HG02759 (cell line): ENCODE data around the gene INTS11.
"Not testable (repeated sequence)": the region's sequence is repeated elsewhere in the genome, so short reads cannot be mapped to it uniquely, and the experiment has no call there.

ENCODE experiments used
- ATAC-seq: cut with Tn5 transposase; IDR thresholded peaks from one replicate; pipeline ENCODE4 v1.9.1; 2021; ENCODE audit warnings: mild to moderate bottlenecking, moderate library complexity; ENCODE audit not compliant: unreplicated experiment

INTS11 gene

DNA sequence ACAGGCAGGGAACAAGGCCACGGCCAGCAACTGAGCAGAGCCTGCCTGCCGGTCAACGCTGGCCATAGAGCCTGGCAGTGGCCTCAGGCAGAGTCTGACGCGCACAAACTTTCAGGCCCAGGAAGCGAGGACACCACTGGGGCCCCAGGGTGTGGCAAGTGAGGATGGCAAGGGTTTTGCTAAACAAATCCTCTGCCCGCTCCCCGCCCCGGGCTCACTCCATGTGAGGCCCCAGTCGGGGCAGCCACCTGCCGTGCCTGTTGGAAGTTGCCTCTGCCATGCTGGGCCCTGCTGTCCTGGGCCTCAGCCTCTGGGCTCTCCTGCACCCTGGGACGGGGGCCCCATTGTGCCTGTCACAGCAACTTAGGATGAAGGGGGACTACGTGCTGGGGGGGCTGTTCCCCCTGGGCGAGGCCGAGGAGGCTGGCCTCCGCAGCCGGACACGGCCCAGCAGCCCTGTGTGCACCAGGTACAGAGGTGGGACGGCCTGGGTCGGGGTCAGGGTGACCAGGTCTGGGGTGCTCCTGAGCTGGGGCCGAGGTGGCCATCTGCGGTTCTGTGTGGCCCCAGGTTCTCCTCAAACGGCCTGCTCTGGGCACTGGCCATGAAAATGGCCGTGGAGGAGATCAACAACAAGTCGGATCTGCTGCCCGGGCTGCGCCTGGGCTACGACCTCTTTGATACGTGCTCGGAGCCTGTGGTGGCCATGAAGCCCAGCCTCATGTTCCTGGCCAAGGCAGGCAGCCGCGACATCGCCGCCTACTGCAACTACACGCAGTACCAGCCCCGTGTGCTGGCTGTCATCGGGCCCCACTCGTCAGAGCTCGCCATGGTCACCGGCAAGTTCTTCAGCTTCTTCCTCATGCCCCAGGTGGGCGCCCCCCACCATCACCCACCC is 6.9 kb upstream of the INTS11 start, which contains the start of gene TAS1R3:
Gene TAS1R3, plus strand, starts transcription at position 213 of the 898 bp plus-strand sequence. Its CDS starts 66 bp downstream, at position 279.
- no peak for ATAC-seq

- no peak for ATAC-seq
Observed at GRCh38 chr1:1330366-1331067, 6.1 kb upstream of the INTS11 start.

GRCh38 chr1:1329304-1330210 is 5.1 kb upstream of the INTS11 start:
- no peak for ATAC-seq

- ATAC-seq, result no peak
Observed at GRCh38 chr1:1328254-1328653, 3.8 kb upstream of the INTS11 start.

- ATAC-seq, result no peak
Observed at GRCh38 chr1:1327291-1327690, 2.8 kb upstream of the INTS11 start.

- no peak for ATAC-seq
Observed at GRCh38 chr1:1326075-1326605, 1.7 kb upstream of the INTS11 start.

GRCh38 chr1:1325288-1326074 is 1.0 kb upstream of the INTS11 start:
- ATAC-seq, result no peak

DNA sequence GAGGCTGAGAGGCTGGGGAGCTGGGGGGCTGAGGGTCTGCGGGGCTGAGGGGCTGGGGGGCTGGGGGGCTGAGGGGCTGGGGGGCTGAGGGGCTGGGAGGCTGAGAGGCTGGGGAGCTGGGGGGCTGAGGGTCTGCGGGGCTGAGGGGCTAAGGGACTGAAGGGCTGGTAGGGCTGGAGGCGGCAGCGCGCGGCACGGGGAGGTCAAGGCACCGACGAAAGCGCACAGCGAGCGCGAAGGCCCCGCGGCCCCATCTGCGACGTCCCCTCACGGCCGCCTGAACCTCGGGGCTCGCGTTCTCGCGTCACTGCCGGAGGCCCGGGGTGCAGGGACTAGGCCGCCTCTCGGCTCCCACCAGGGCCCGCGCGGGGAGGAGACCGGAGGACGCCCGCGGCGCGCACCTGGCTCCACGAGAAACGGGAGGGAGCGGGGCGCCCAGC is 356 bp downstream of the INTS11 start:
- no peak for ATAC-seq

- ATAC-seq, result no peak
Observed at GRCh38 chr1:1322952-1323351, 1.5 kb downstream of the INTS11 start.

GRCh38 chr1:1322418-1322817 is 2.0 kb downstream of the INTS11 start:
- no peak for ATAC-seq

- no peak for ATAC-seq
Observed at GRCh38 chr1:1321477-1321876, 3.0 kb downstream of the INTS11 start.

- ATAC-seq, result no peak
Observed at GRCh38 chr1:1320666-1321448, 3.6 kb downstream of the INTS11 start.

DNA sequence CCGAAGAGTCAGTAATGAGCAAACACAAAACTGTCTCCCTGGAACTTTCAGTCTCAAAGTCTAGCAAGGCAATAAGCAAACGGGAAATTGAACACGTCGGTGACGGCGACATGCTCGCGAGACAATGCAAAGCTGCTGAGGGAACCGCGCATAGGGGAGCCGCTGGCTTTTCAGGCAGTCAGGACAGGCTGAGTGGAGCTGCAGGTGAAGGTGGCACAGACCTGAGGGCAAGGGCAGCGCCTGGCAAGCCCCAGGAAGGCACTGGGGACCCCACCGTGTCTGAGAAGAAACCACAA is 4.9 kb downstream of the INTS11 start:
- ATAC-seq, result no peak

DNA sequence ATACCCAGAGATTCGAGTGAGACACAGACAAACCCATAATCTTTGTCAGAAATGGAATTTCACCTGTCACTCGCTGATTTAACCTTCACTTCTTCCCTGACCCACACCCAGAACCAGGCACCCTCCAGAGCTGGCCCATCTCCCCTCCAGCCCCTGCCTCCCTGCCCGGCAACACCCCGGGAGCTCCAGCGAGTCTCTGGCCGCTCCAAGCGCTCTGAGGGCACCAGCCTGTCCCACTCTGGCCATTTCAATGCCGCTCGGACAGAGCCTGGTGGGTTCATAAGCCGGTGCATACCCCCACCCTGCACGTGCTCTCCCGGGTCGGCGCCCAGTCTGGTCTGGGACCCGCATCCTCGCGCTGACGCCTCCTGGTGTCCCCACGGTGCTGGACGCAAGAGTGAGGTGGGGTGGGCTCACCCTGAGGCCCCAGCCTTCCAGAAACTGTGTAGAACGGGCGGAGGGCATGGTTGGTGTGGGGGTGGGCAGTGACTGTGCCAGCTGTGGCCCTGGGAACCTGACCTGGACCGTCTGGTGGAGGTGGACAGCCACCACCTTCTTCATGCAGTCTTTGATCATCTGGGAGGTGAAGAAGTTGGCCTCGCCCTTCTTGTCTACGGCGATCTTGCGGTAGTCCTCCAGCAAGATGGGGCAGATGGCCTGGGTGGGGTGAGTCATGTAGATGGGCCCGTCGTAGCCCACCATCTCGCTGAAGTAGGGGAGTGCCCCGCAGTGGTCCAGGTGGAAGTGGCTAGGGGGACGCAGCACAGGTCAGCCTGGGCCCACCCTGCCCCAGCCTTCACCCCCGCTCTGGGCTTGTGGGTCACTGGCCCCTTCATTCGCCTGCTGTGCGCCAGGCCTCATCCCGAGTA is 5.4 kb downstream of the INTS11 start:
- no peak for ATAC-seq

DNA sequence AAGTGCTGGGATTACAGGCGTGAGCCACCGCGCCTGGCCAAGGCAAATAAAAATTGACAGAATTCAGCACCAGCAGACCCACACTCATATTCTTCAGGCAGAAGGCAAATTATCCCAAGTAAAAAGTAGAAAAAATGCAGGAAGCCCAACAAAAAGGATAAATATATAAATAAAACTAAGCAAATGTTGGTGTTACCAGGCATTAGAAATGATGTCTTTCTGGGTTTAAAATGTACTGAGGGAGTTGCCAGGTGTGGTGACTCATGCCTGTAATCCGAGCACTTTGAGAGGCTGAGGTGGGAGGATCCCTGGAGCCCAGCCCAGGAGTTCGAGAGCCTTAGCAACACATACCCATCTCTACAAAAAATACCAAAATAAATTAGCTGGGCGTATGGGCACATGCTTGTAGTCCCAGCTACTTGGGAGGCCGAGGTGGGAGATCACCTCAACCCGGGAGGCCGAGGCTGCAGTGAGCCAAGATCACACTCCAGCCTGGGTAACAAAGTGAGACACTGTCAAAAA is 6.3 kb downstream of the INTS11 start:
- ATAC-seq, result no peak

- no peak for ATAC-seq
Observed at GRCh38 chr1:1317420-1317819, 7.0 kb downstream of the INTS11 start.

DNA sequence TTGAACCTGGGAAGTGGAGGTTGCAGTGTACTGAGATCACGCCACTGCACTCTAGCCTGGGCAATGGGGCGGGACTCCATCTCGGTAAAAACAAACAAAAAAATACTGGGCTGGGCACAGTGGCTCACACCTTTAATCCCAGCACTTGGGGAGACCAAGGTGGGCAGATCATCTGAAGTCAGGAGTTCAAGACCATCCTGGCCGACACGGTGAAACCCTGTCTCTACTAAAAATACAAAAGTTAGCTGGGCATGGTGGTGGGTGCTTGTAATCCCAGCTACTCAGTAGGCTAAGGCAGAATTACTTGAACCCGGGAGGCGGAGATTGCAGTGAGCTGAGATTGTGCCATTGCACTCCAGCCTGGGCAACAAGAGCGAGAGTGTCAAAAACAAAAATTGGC is 8.3 kb downstream of the INTS11 start:
- ATAC-seq, result not testable (repeated sequence)

- ATAC-seq, result no peak
Observed at GRCh38 chr1:1315435-1315954, 9.0 kb downstream of the INTS11 start.
